ENCODE results near the gene KDELR1. TPM values are rescaled to one million over a fixed set of nuclear protein-coding genes. Genes with fewer than 3 reads are reported as not detected.

KDELR1 gene
- total and polyA plus RNA-seq, 4 donors, result 101 to 156 (median 125) TPM

DNA sequence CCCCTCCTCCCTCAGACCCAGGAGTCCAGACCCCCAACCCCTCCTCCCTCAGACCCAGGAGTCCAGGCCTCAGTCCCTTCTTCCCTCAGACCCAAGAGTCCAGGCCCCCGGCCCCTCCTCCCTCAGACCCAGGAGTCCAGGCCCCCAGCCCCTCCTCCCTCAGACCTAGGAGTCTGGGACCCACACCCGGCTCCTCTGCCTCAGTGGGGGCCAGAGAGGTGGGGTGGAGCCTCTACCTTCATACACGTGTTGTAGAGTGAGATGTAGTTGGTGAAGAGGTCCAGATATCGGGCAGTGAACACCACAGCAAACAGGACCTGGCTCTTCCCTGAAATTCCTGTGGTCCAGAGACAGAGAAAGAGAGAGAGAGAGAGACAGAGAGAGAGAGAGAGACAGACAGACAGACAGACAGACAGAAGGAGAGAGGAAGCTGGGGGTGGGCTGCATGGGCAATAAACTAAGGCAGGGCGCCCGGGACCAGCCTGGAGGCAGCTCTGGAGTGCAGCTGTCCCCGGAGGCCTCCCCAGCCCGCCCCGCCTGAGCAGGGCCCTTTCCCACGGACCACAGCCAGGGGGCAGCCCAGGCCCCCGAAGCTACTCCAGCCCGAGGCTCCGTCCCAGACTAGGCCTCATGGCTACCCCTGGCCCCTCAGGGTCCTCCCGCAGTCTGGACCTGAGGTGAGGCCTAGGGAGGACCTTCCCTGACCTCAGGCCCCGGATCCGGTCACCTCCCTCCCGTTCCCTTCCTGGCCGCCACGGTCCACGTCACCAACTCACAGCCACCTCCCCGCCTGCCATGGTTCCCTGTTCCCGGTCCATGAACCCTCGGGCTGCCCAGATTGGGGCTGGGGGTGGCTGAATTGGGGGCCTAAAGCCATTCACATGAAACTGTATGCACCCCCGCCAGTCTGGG, 907 bp downstream of the KDELR1 start:
- TF ChIP-seq, protein P1, sequence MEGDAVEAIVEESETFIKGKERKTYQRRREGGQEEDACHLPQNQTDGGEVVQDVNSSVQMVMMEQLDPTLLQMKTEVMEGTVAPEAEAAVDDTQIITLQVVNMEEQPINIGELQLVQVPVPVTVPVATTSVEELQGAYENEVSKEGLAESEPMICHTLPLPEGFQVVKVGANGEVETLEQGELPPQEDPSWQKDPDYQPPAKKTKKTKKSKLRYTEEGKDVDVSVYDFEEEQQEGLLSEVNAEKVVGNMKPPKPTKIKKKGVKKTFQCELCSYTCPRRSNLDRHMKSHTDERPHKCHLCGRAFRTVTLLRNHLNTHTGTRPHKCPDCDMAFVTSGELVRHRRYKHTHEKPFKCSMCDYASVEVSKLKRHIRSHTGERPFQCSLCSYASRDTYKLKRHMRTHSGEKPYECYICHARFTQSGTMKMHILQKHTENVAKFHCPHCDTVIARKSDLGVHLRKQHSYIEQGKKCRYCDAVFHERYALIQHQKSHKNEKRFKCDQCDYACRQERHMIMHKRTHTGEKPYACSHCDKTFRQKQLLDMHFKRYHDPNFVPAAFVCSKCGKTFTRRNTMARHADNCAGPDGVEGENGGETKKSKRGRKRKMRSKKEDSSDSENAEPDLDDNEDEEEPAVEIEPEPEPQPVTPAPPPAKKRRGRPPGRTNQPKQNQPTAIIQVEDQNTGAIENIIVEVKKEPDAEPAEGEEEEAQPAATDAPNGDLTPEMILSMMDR (IDR thresholded peaks at IDR 0.05; ENCODE audit: control extremely low read depth, extremely low read depth), result peak; percentile 29
- peaks cover 0 to 2% (median 0%) of the 10 kb centered on the region in 4 donors for H3K9me3 ChIP-seq (ENCODE audit: control insufficient read depth in 4 of 4, insufficient read depth in 3 of 4, low read length in 3 of 4)
- H3K4me1 ChIP-seq (ENCODE audit: control insufficient read depth in 5 of 5, insufficient read depth in 5 of 5, low read length in 5 of 5), result peaks cover 0 to 14% (median 3%) of the 10 kb centered on the region in 5 donors
- H3K36me3 ChIP-seq (ENCODE audit: control insufficient read depth in 4 of 4, insufficient read depth in 4 of 4, low read length in 4 of 4), result peaks cover 6 to 31% (median 18%) of the 10 kb centered on the region in 4 donors
- ATAC-seq (ENCODE audit: insufficient read depth, low FRiP score) (peak; percentile 65), DNase-seq (peak; percentile 71 to 80 (median 74))
- H3K27ac ChIP-seq (ENCODE audit: low read depth in 1 of 2, low read length in 1 of 2), result peak overlapping the region; percentile 83 to 87
- peak overlapping the region; percentile 77 to 91 for H3K9ac ChIP-seq (ENCODE audit: insufficient read depth in 1 of 2, low read length in 2 of 2)
- WGBS, 2 donors, result 5% methylated on average over 24 of the region's 24 CpGs
- peaks cover 0 to 24% (median 13%) of the 10 kb centered on the region in 3 donors for H3K27me3 ChIP-seq (ENCODE audit: control insufficient read depth in 3 of 3, insufficient read depth in 3 of 3, low read length in 2 of 3)
- H3K4me3 ChIP-seq, result peak overlapping the region; percentile 64

DNA sequence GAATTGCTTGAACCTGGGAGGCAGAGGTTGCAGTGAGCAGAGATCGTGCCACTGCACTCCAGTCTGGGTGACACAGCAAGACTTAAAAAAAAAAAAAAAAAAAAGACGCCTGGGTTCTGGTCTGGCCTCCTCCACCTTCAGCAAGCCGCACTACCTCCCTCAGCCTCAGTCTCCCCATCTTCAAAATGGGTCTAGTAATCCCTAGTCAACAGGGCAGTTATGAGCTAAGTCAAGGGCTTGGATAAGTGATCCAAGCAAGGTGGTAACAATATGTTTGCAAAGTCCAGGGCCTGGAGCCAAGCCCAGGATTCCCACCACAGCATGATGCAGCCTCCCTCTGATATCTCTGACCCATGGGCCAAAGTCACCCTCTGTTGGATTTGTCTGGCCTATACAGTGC, 4.4 kb downstream of the KDELR1 start:
- Histone ChIP-seq H3K27me3 (ENCODE audit: control insufficient read depth in 3 of 3, insufficient read depth in 3 of 3, low read length in 2 of 3) (no peaks in the 10 kb centered on the region), H3K4me3 (no peak overlapping the region), H3K9me3 (ENCODE audit: control insufficient read depth in 4 of 4, insufficient read depth in 3 of 4, low read length in 3 of 4) (no peaks in the 10 kb centered on the region), H3K4me1 (ENCODE audit: control insufficient read depth in 5 of 5, insufficient read depth in 5 of 5, low read length in 5 of 5) (peaks cover 0 to 4% (median 0%) of the 10 kb centered on the region in 5 donors), H3K36me3 (ENCODE audit: control insufficient read depth in 4 of 4, insufficient read depth in 4 of 4, low read length in 4 of 4) (peaks cover 22 to 46% (median 44%) of the 10 kb centered on the region in 4 donors), H3K27ac (ENCODE audit: low read depth in 1 of 2, low read length in 1 of 2) (no peak overlapping the region), H3K9ac (ENCODE audit: insufficient read depth in 1 of 2, low read length in 2 of 2) (no peak overlapping the region)
- WGBS, 2 donors, result 89 to 98% methylated on average over 3 of the region's 3 CpGs
- no peak for ATAC-seq (ENCODE audit: insufficient read depth, low FRiP score)
- TF ChIP-seq, protein P1 (IDR thresholded peaks at IDR 0.05; ENCODE audit: control extremely low read depth, extremely low read depth), result no peak
- no peak for DNase-seq

DNA sequence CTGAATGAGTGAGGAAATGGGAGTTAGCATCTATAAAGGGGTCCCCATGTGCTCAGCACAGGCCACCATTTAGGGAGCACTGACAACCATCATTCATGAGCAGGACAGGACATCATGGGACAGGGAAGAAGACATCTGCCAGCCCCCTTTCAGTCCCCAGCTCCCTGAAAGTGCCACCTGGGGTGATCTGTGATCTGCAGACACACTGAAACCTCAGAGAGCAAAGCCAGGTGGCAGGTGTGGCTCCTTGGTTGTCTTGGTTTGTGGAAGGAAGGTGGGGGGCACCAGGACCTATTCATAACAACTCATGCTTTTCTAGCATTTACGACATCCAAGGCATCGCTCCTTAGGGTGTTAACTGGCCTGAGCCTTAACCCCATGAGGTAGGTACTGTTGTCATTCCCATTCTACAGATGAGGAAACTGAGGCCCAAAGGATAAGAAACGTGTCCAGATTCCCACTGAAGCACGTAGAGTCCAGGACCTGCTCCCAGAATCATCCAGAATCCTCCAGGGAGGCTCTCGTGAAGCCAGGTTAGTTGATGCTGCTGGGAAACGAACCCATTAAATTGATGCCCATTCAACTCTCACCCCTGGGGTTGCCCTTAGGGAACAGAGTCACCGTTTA, 5.8 kb downstream of the KDELR1 start:
- Histone ChIP-seq H3K9ac (ENCODE audit: insufficient read depth in 1 of 2, low read length in 2 of 2) (no peak overlapping the region), H3K27ac (ENCODE audit: low read depth in 1 of 2, low read length in 1 of 2) (no peak overlapping the region), H3K9me3 (ENCODE audit: control insufficient read depth in 4 of 4, insufficient read depth in 3 of 4, low read length in 3 of 4) (no peaks in the 10 kb centered on the region), H3K27me3 (ENCODE audit: control insufficient read depth in 3 of 3, insufficient read depth in 3 of 3, low read length in 2 of 3) (no peaks in the 10 kb centered on the region), H3K4me1 (ENCODE audit: control insufficient read depth in 5 of 5, insufficient read depth in 5 of 5, low read length in 5 of 5) (peaks cover 0 to 4% (median 0%) of the 10 kb centered on the region in 5 donors), H3K36me3 (ENCODE audit: control insufficient read depth in 4 of 4, insufficient read depth in 4 of 4, low read length in 4 of 4) (peaks cover 22 to 48% (median 47%) of the 10 kb centered on the region in 4 donors), H3K4me3 (no peak overlapping the region)
- 88 to 94% methylated on average over 7 of the region's 7 CpGs for WGBS, 2 donors
- no peak for ATAC-seq (ENCODE audit: insufficient read depth, low FRiP score)
- TF ChIP-seq, protein P1 (IDR thresholded peaks at IDR 0.05; ENCODE audit: control extremely low read depth, extremely low read depth), result no peak
- DNase-seq, result no peak
